Lung (tissue), 12 donors: Measurements from ENCODE around the gene UBE2Q1. TPM values are rescaled to one million over a fixed set of nuclear protein-coding genes. Genes with fewer than 3 reads are reported as not detected.

ENCODE experiments used
- ATAC-seq: fragments of 200-7000 bp; cut with Tn5 transposase; one replicate; pipeline ENCODE4 v1.9.1; 2020; ENCODE audit warnings: moderate number of reproducible peaks; ENCODE audit not compliant: insufficient read depth, low FRiP score
- DNase-seq, 3 donors: peaks; one replicate each; pipeline ENCODE4 v3.0.0-alpha.2; 2013 to 2017
- H3K27ac ChIP-seq, 2 donors: one replicate each; pipeline ENCODE4 v1.5.1; 2013; ENCODE audit warnings: mild to moderate bottlenecking in 2 of 2, moderate library complexity in 2 of 2, control low read depth in 1 of 2, inconsistent platforms in 1 of 2, low read depth in 1 of 2, low read length in 1 of 2
- H3K27me3 ChIP-seq, 3 donors: one replicate each; pipeline ENCODE4 v1.5.1; 2013; ENCODE audit warnings: low read length in 2 of 3; ENCODE audit not compliant: control insufficient read depth in 3 of 3, insufficient read depth in 3 of 3
- H3K36me3 ChIP-seq, 4 donors: one replicate each; pipeline ENCODE4 v1.5.1; 2013; ENCODE audit warnings: low read length in 4 of 4, mild to moderate bottlenecking in 1 of 4, moderate library complexity in 1 of 4; ENCODE audit not compliant: control insufficient read depth in 4 of 4, insufficient read depth in 4 of 4
- H3K4me1 ChIP-seq, 5 donors: one replicate each; pipeline ENCODE4 v1.5.1; 2013; ENCODE audit warnings: low read length in 5 of 5, mild to moderate bottlenecking in 2 of 5, moderate library complexity in 1 of 5; ENCODE audit not compliant: control insufficient read depth in 5 of 5, insufficient read depth in 5 of 5
- H3K4me3 ChIP-seq: one replicate; pipeline ENCODE4 v1.5.1; 2013; ENCODE audit warnings: mild to moderate bottlenecking, control low read depth, moderate library complexity
- H3K9ac ChIP-seq, 2 donors: one replicate each; pipeline ENCODE4 v1.5.1; 2013; ENCODE audit warnings: low read length in 2 of 2, control low read depth in 1 of 2; ENCODE audit not compliant: insufficient read depth in 1 of 2
- H3K9me3 ChIP-seq, 4 donors: one replicate each; pipeline ENCODE4 v1.5.1; 2013; ENCODE audit warnings: low read length in 3 of 4, mild to moderate bottlenecking in 1 of 4, moderate library complexity in 1 of 4; ENCODE audit not compliant: control insufficient read depth in 4 of 4, insufficient read depth in 3 of 4
- CTCF ChIP-seq: IDR thresholded peaks from 2 replicates; pipeline ENCODE4 v1.5.1; 2012; ENCODE audit warnings: mild to moderate bottlenecking; ENCODE audit errors: control extremely low read depth, extremely low read depth
- WGBS, 2 donors: extraction: QIAGEN DNeasy Blood & Tissue Kit; methylation state at CpG; one replicate each; pipeline ENCODE4 v1.1.7; 2013; 5-methylcytosine and 5-hydroxymethylcytosine counted together
- polyA plus RNA-seq, 2 donors: library from polyadenylated mRNA; stranded (reverse); fragments of 200-250 nt; gene quantifications; one replicate each; pipeline ENCODE4 v1.2.1, GENCODE V29; 2013
- total RNA-seq, 2 donors: library from RNA; depleted of rRNA in 1 of 2; stranded (reverse); fragments of >200 nt in 1 of 2; gene quantifications; one replicate each; pipeline ENCODE4 v1.2.1, GENCODE V29; 2014 to 2021
- donor health status: control.
- donor health status: control.
- donor health status: Bipolar disorder and iron deficiency.
- donor health status: healthy.
- donor health status: DM: yes; HTN: yes; CAD: no.

Gene UBE2Q1
- total and polyA plus RNA-seq, 4 donors = 34.3 to 87.3 (median 43.3) TPM

GRCh38 chr1:154519591-154519991 is 38.9 kb downstream of the UBE2Q1 start:
- DNase-seq (no peak), ATAC-seq (peak; percentile 39)
- Histone ChIP-seq H3K9ac (no peak overlapping the region), H3K36me3 (no peaks in the 10 kb centered on the region), H3K4me1 (peaks cover 0 to 16% (median 0%) of the 10 kb centered on the region in 5 donors), H3K4me3 (no peak overlapping the region), H3K27me3 (no peaks in the 10 kb centered on the region), H3K9me3 (no peaks in the 10 kb centered on the region), H3K27ac (peak overlapping the region in 1 of 2 donors; percentile 39)
- WGBS, 2 donors = 61% methylated on average over 9 of the region's 9 CpGs
- no peak for TF ChIP-seq CTCF

GRCh38 chr1:154517661-154518060 is 40.8 kb downstream of the UBE2Q1 start:
- no peaks in the 10 kb centered on the region for H3K27me3 ChIP-seq
- 96 to 97% methylated on average over 11 of the region's 11 CpGs for WGBS, 2 donors
- no peaks in the 10 kb centered on the region for H3K36me3 ChIP-seq
- TF ChIP-seq CTCF = no peak
- H3K27ac ChIP-seq = no peak overlapping the region
- H3K4me1 ChIP-seq = peaks cover 0 to 16% (median 0%) of the 10 kb centered on the region in 5 donors
- no peak for DNase-seq
- no peak for ATAC-seq
- H3K4me3 ChIP-seq = no peak overlapping the region
- H3K9ac ChIP-seq = no peak overlapping the region
- no peaks in the 10 kb centered on the region for H3K9me3 ChIP-seq

GRCh38 chr1:154514066-154514553 is 44.4 kb downstream of the UBE2Q1 start:
- 91 to 92% methylated on average over 7 of the region's 7 CpGs for WGBS, 2 donors
- no peak overlapping the region for H3K9ac ChIP-seq
- no peak overlapping the region for H3K27ac ChIP-seq
- no peaks in the 10 kb centered on the region for H3K27me3 ChIP-seq
- DNase-seq (no peak), ATAC-seq (no peak)
- peaks cover 0 to 4% (median 0%) of the 10 kb centered on the region in 4 donors for H3K36me3 ChIP-seq
- no peaks in the 10 kb centered on the region for H3K4me1 ChIP-seq
- no peak overlapping the region for H3K4me3 ChIP-seq
- no peak for TF ChIP-seq CTCF
- H3K9me3 ChIP-seq = no peaks in the 10 kb centered on the region

GRCh38 chr1:154512760-154513159 is 45.7 kb downstream of the UBE2Q1 start:
- no peak for ATAC-seq
- Histone ChIP-seq H3K36me3 (peaks cover 0 to 4% (median 0%) of the 10 kb centered on the region in 4 donors), H3K27ac (no peak overlapping the region), H3K9ac (no peak overlapping the region), H3K4me1 (no peaks in the 10 kb centered on the region), H3K9me3 (no peaks in the 10 kb centered on the region), H3K4me3 (no peak overlapping the region), H3K27me3 (peaks cover 0 to 4% (median 0%) of the 10 kb centered on the region in 3 donors)
- DNase-seq = no peak
- 78 to 83% methylated on average over 3 of the region's 3 CpGs for WGBS, 2 donors
- no peak for TF ChIP-seq CTCF
